Esophagus squamous epithelium (tissue), 4 donors: ENCODE measurements around the gene DCAF10.

Source experiments
- POLR2A ChIP-seq, 4 donors: fragments of 450-650 bp; IDR thresholded peaks; one replicate each; pipeline ENCODE4 v1.6.1; 2017; ENCODE audit warnings: antibody characterized with exemption in 4 of 4, mild to moderate bottlenecking in 4 of 4, moderate library complexity in 3 of 4
- TF ChIP-seq, protein P1 (sequence below), 6 experiments: fragments of 450-650 bp in 4 of 6; fragments of 200-600 bp in 2 of 6; sonication (generic) in 2 of 6; IDR thresholded peaks; one replicate each; pipeline ENCODE4 v1.5.1; 2016 to 2019; ENCODE audit warnings: antibody characterized with exemption in 6 of 6, mild to moderate bottlenecking in 4 of 6, moderate library complexity in 4 of 6

DNA sequence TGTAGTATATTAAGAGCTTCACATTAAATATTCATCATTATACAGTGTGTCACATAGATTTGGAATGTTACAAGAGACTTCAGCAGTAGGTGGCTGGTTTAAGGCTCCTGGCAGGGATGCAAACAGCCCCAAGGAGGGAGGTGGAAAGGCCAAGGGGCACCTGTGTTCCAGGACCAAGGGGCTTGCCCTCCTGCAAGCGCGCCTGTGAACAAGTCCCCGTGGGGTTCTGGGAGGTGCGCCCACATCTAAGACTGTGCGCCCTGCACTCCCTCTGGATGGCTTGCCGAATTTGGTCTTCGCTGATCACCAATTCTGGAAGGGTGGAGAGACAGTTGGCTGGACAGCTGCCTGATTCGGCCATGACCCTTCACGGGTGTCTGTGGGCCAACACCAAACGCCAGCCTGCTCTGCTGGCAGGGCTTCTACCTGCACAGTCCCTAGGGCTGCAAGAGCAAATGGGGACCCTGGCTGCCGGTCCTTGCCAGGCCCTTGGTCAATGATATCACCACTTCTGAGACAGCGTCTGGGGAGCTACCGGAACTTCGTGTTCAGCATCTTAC, 115.4 kb downstream of the DCAF10 start:
- no peak for TF ChIP-seq POLR2A (IDR thresholded peaks at IDR 0.05)
- TF ChIP-seq, protein P1, sequence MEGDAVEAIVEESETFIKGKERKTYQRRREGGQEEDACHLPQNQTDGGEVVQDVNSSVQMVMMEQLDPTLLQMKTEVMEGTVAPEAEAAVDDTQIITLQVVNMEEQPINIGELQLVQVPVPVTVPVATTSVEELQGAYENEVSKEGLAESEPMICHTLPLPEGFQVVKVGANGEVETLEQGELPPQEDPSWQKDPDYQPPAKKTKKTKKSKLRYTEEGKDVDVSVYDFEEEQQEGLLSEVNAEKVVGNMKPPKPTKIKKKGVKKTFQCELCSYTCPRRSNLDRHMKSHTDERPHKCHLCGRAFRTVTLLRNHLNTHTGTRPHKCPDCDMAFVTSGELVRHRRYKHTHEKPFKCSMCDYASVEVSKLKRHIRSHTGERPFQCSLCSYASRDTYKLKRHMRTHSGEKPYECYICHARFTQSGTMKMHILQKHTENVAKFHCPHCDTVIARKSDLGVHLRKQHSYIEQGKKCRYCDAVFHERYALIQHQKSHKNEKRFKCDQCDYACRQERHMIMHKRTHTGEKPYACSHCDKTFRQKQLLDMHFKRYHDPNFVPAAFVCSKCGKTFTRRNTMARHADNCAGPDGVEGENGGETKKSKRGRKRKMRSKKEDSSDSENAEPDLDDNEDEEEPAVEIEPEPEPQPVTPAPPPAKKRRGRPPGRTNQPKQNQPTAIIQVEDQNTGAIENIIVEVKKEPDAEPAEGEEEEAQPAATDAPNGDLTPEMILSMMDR (IDR thresholded peaks at IDR 0.05) = no peak
